HepG2 (cell line): ENCODE measurements around the gene RRBP1. TPM values are rescaled to one million over a fixed set of nuclear protein-coding genes. Genes with fewer than 3 reads are reported as not detected.

Source experiments
- BRD4 ChIP-seq: sonication (generic); formaldehyde crosslinking; IDR thresholded peaks from 2 replicates; pipeline ENCODE4 v1.4.0; 2020; ENCODE audit warnings: missing genetic modification reagents
- CCDC6 ChIP-seq: sonication (generic); formaldehyde crosslinking; IDR thresholded peaks from 2 replicates; pipeline ENCODE4 v1.8.1; 2022; ENCODE audit warnings: mild to moderate bottlenecking, missing genetic modification reagents, moderate library complexity
- CERS6 ChIP-seq: sonication (generic); formaldehyde crosslinking; IDR thresholded peaks from 2 replicates; pipeline ENCODE4 v1.5.0; 2020; ENCODE audit warnings: missing genetic modification reagents
- DBP ChIP-seq: sonication (generic); formaldehyde crosslinking; IDR thresholded peaks from 2 replicates; pipeline ENCODE4 v1.4.0; 2020; ENCODE audit warnings: missing genetic modification reagents; ENCODE audit errors: not compliant biosample characterization
- DMAP1 ChIP-seq: IDR thresholded peaks from 2 replicates; pipeline ENCODE4 v1.6.1; 2016
- JUNB ChIP-seq: sonication (generic); formaldehyde crosslinking; IDR thresholded peaks from 2 replicates; pipeline ENCODE4 v1.8.0; 2022; ENCODE audit warnings: missing genetic modification reagents, mild to moderate bottlenecking, borderline replicate concordance
- KDM2A ChIP-seq: sonication (generic); formaldehyde crosslinking; IDR thresholded peaks from 2 replicates; pipeline ENCODE4 v1.4.0; 2020; ENCODE audit warnings: low read depth, missing genetic modification reagents, borderline replicate concordance
- NCOA5 ChIP-seq: sonication (generic); formaldehyde crosslinking; IDR thresholded peaks from 2 replicates; pipeline ENCODE4 v1.4.0; 2020; ENCODE audit warnings: missing genetic modification reagents
- NR1H2 ChIP-seq: sonication (generic); formaldehyde crosslinking; IDR thresholded peaks from 2 replicates; pipeline ENCODE4 v1.8.1; 2022; ENCODE audit warnings: low read depth, missing genetic modification reagents, borderline replicate concordance
- PLSCR1 ChIP-seq: sonication (generic); formaldehyde crosslinking; IDR thresholded peaks from 2 replicates; pipeline ENCODE4 v1.5.0; 2020; ENCODE audit warnings: missing genetic modification reagents, mild to moderate bottlenecking, borderline replicate concordance
- SAFB2 ChIP-seq: sonication (generic); formaldehyde crosslinking; IDR thresholded peaks from 2 replicates; pipeline ENCODE4 v1.5.1; 2020; ENCODE audit warnings: missing genetic modification reagents, low read depth, mild to moderate bottlenecking, borderline replicate concordance
- SMAD9 ChIP-seq: sonication (generic); formaldehyde crosslinking; IDR thresholded peaks from 2 replicates; pipeline ENCODE4 v1.5.1; 2020; ENCODE audit warnings: mild to moderate bottlenecking, missing genetic modification reagents
- SUZ12 ChIP-seq: fragments of 150-350 bp; IDR thresholded peaks from 2 replicates; pipeline ENCODE4 v1.6.1; 2014; ENCODE audit warnings: low read depth, low read length
- ZBTB49 ChIP-seq: sonication (generic); formaldehyde crosslinking; IDR thresholded peaks from 2 replicates; pipeline ENCODE4 v1.4.0; 2020; ENCODE audit warnings: missing genetic modification reagents, borderline replicate concordance
- ZMYM3 ChIP-seq: sonication (generic); formaldehyde crosslinking; IDR thresholded peaks from 2 replicates; pipeline ENCODE4 v1.5.1; 2020; ENCODE audit warnings: mild to moderate bottlenecking, missing genetic modification reagents
- ZNF180 ChIP-seq: sonication (generic); formaldehyde crosslinking; IDR thresholded peaks from 2 replicates; pipeline ENCODE4 v1.4.0; 2020; ENCODE audit warnings: low read depth, missing genetic modification reagents, borderline replicate concordance
- ZNF263 ChIP-seq: sonication (generic); formaldehyde crosslinking; IDR thresholded peaks from 2 replicates; pipeline ENCODE4 v1.4.0; 2020; ENCODE audit warnings: missing genetic modification reagents
- ZNF468 ChIP-seq: sonication (generic); formaldehyde crosslinking; IDR thresholded peaks from 2 replicates; pipeline ENCODE4 v1.8.0; 2022; ENCODE audit warnings: mild to moderate bottlenecking, moderate library complexity, missing genetic modification reagents
- ZNF512 ChIP-seq: sonication (generic); formaldehyde crosslinking; IDR thresholded peaks from 2 replicates; pipeline ENCODE4 v1.4.0; 2020; ENCODE audit warnings: mild to moderate bottlenecking, missing genetic modification reagents
- ZNF615 ChIP-seq: sonication (generic); formaldehyde crosslinking; IDR thresholded peaks from 2 replicates; pipeline ENCODE4 v1.5.0; 2020; ENCODE audit warnings: mild to moderate bottlenecking, missing genetic modification reagents, borderline replicate concordance
- ZNF691 ChIP-seq: sonication (generic); formaldehyde crosslinking; IDR thresholded peaks from 2 replicates; pipeline ENCODE4 v1.4.0; 2020; ENCODE audit warnings: missing genetic modification reagents, low read depth, mild to moderate bottlenecking, borderline replicate concordance
- ZNF709 ChIP-seq: sonication (generic); formaldehyde crosslinking; IDR thresholded peaks from 2 replicates; pipeline ENCODE4 v1.5.0; 2020; ENCODE audit warnings: mild to moderate bottlenecking, missing genetic modification reagents
- ZSCAN9 ChIP-seq: IDR thresholded peaks from 2 replicates; pipeline ENCODE4 v1.6.1; 2016; ENCODE audit warnings: borderline replicate concordance
- ZZZ3 ChIP-seq: sonication (generic); formaldehyde crosslinking; IDR thresholded peaks from 2 replicates; pipeline ENCODE4 v1.4.0; 2020; ENCODE audit warnings: missing genetic modification reagents, mild to moderate bottlenecking, borderline replicate concordance
- polyA plus RNA-seq, 8 experiments: library from polyadenylated mRNA; depleted of rRNA in 3 of 8; stranded (reverse) in 7 of 8; unstranded in 1 of 8; fragments of >200 nt; fragmentation: Illumina TruSeq in 4 of 8; extraction: Trizol in 4 of 8; gene quantifications; 2 replicates each; pipeline versions ENCODE4 v1.2.1 to v1.2.3, GENCODE V29; 2011 to 2016; ENCODE audit warnings: low read depth in 4 of 8, missing spikeins in 1 of 8, mixed read lengths in 1 of 8; ENCODE audit not compliant: insufficient read depth in 1 of 8
- total RNA-seq, 5 experiments: library from RNA; depleted of rRNA; stranded (reverse); fragments of >200 nt; fragmentation: Illumina TruSeq; extraction: Trizol; gene quantifications; 2 replicates each; pipeline ENCODE4 v1.2.3, GENCODE V29; 2016; ENCODE audit warnings: low read depth in 1 of 5

The RRBP1 gene
- total and polyA plus RNA-seq, 2 of the 13 experiments (the other 11 are each of a cell fraction or from before 2014, with no cell fraction given), result 150 to 222 TPM

GRCh38 chr20:17652411-17652810 is 29.6 kb downstream of the RRBP1 start (continued):
- TF ChIP-seq ZNF709 (CRISPR knock-in tag), result no peak
- TF ChIP-seq ZNF691 (CRISPR knock-in tag), result no peak
- TF ChIP-seq SAFB2 (CRISPR knock-in tag), result no peak
- no peak for TF ChIP-seq ZNF468 (CRISPR knock-in tag)
- TF ChIP-seq BRD4, result no peak
- no peak for TF ChIP-seq ZNF263 (CRISPR knock-in tag)
- TF ChIP-seq DMAP1 (CRISPR knock-in tag), result no peak
- TF ChIP-seq DBP (CRISPR knock-in tag), result no peak
- no peak for TF ChIP-seq ZMYM3 (CRISPR knock-in tag)
- 0 out of 2 replicates have a peak, but pooled peaks have one; percentile 13 for TF ChIP-seq ZNF512
- no peak for TF ChIP-seq CERS6 (CRISPR knock-in tag)
- TF ChIP-seq PLSCR1 (CRISPR knock-in tag), result no peak
- no peak for TF ChIP-seq SMAD9 (CRISPR knock-in tag)
- TF ChIP-seq ZNF615 (CRISPR knock-in tag), result no peak
- TF ChIP-seq NR1H2 (CRISPR knock-in tag), result 0 out of 2 replicates have a peak, but pooled peaks have one; percentile 33
- no peak for TF ChIP-seq ZSCAN9
- TF ChIP-seq ZNF180, result no peak
- no peak for TF ChIP-seq ZBTB49 (CRISPR knock-in tag)
- TF ChIP-seq JUNB, result no peak
- no peak; the same call in 1 of the 2 replicates for TF ChIP-seq KDM2A (CRISPR knock-in tag)
- TF ChIP-seq NCOA5 (CRISPR knock-in tag), result no peak
- TF ChIP-seq ZZZ3 (CRISPR knock-in tag), result no peak
- TF ChIP-seq SUZ12, result no peak
- TF ChIP-seq CCDC6 (CRISPR knock-in tag), result no peak
